IgD-negative memory B cell (primary cell): ENCODE measurements around the gene NRP1. TPM values are rescaled to one million over a fixed set of nuclear protein-coding genes. Genes with fewer than 3 reads are reported as not detected.

Source experiments
- H3K27ac Mint-ChIP-seq, 3 donors: one replicate each; pipeline ENCODE4 v1.8.0; 2020 to 2022; ENCODE audit warnings: mild to moderate bottlenecking in 3 of 3, mixed read lengths in 3 of 3, moderate library complexity in 1 of 3
- H3K27me3 Mint-ChIP-seq: one replicate; pipeline ENCODE4 v1.8.0; 2021; ENCODE audit warnings: mixed read lengths
- H3K36me3 Mint-ChIP-seq: one replicate; pipeline ENCODE4 v1.8.0; 2020; ENCODE audit warnings: mild to moderate bottlenecking, mixed read lengths
- H3K4me1 Mint-ChIP-seq, 3 donors: one replicate each; pipeline ENCODE4 v1.8.0; 2020 to 2022; ENCODE audit warnings: mixed read lengths in 3 of 3, mild to moderate bottlenecking in 1 of 3
- H3K4me3 Mint-ChIP-seq, 4 donors: one replicate each; pipeline ENCODE4 v1.8.0; 2020 to 2022; ENCODE audit warnings: mild to moderate bottlenecking in 4 of 4, mixed read lengths in 4 of 4, moderate library complexity in 3 of 4
- H3K9me3 Mint-ChIP-seq, 3 donors: one replicate each; pipeline ENCODE4 v1.8.0; 2020 to 2021; ENCODE audit warnings: mixed read lengths in 3 of 3, mild to moderate bottlenecking in 1 of 3
- polyA plus RNA-seq: library from polyadenylated mRNA; unstranded; fragments of 300-500 nt; fragmentation: Illumina TruSeq; gene quantifications from one replicate; pipeline ENCODE4 v1.2.3, GENCODE V29; 2021

NRP1 gene
- polyA plus RNA-seq, 1 donor from 2014 or later, result not detected

- no peaks in the 10 kb centered on the region for H3K4me1 Mint-ChIP-seq
- no peaks in the 10 kb centered on the region for H3K9me3 Mint-ChIP-seq
- H3K36me3 Mint-ChIP-seq, result no peaks in the 10 kb centered on the region
- peaks cover 1% of the 10 kb centered on the region for H3K27me3 Mint-ChIP-seq
- H3K4me3 Mint-ChIP-seq, result no peak overlapping the region
- no peak overlapping the region for H3K27ac Mint-ChIP-seq
Measured at GRCh38 chr10:33278198-33278597, 56.3 kb downstream of the NRP1 start.

- no peak overlapping the region for H3K27ac Mint-ChIP-seq
- no peaks in the 10 kb centered on the region for H3K36me3 Mint-ChIP-seq
- H3K4me1 Mint-ChIP-seq, result no peaks in the 10 kb centered on the region
- no peaks in the 10 kb centered on the region for H3K9me3 Mint-ChIP-seq
- H3K27me3 Mint-ChIP-seq, result peaks cover 4% of the 10 kb centered on the region
- H3K4me3 Mint-ChIP-seq, result no peak overlapping the region
Measured at GRCh38 chr10:33277135-33277536, 57.3 kb downstream of the NRP1 start.

DNA sequence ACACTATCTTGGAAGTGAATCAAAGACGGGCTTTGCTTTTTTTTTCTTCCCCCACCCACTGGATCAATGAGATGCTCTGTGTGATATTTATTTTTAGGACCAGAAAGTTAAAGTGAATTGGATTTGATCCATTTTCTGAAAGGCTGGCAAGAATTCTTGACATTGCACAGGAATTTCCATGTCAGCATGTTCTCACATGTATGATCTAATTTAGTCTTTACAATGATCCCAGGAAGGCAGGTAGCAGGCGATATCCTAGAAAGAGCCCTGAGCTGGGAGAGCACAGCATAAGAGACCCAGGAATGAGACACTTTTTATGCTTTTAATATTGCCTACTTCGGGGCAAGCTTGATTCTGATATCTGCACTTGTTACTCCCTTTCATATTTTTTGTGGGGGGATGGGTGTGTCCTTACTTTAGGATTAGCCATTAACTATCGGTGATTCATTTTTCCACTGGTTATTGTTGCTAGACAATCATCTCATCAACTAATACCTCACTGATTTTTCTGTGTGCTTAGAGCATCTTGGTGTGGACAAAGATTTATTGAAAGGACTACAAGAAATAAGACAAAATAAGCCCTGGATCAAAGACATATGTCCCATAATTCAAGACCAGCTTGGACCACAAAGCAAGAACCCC, 58.1 kb downstream of the NRP1 start:
- Mint-ChIP-seq H3K36me3 (no peaks in the 10 kb centered on the region), H3K4me3 (no peak overlapping the region), H3K27me3 (peaks cover 4% of the 10 kb centered on the region), H3K27ac (no peak overlapping the region), H3K9me3 (no peaks in the 10 kb centered on the region), H3K4me1 (no peaks in the 10 kb centered on the region)

DNA sequence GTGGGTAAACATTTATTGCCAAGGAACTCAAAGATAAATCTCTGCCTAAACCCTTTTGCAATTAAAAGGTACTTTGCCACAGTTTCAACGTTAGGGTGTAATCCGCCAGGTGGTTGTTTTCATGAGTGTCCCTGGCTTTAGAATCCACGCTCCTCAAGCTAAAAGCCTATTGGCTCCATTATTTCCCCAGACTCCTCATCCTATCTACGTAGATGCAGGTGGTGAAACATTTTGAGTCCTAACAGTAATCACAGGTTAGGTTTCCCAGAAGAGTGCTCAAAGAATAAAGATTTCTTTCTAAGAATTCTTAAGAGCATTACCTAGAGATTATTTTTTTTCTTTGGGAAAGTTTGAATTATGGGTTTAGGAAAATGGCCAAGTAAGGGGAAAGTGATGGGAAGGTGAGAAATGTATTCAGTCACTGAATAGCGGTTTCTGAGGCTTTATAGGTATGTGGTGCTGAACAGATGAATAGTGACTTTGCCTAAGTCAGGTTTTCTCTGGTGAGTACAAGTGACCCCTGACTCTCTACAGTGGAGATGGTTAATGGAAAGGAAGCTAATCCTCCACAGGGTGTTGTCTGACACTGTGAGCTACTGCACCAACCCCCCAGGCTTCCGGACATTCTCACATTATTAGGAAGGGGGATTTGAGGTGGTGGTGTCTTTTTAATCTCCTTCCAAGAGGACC, 60.2 kb downstream of the NRP1 start:
- Mint-ChIP-seq H3K4me1 (no peaks in the 10 kb centered on the region), H3K36me3 (no peaks in the 10 kb centered on the region), H3K9me3 (no peaks in the 10 kb centered on the region), H3K4me3 (no peak overlapping the region), H3K27me3 (peaks cover 6% of the 10 kb centered on the region), H3K27ac (no peak overlapping the region)

DNA sequence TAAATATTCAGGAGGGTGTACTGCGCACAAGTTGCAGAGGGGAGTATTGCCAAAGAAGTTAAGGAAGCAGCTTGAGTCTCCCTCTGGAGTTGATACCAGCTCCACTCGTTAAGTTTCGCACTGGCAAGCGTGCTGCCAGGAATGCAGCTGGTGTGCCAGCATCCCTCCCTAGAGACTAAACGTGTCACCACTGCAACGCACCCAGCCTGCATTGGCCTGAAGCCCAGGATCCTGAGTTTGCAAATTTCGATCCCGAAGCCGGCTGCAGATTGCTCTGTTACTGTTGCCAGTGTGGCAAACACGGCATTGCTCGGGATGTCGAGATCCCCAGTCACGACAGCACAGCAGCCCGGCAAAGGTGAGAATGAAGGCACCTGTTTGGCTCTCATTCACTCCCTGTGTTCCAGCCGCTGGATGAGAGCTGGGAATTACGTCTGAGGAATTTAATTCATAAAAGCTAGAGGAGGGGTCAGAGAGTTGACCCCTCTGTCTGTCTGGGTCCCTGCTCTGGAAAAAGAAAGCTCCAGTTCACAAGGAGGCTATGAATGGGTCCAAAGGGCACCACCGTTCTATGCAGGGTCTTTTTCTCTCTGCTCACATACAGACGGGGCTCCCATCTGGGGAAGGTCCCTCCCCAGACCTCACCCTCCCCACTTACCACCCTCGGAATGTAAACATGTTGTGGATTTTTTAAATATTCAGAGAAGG, 61.0 kb downstream of the NRP1 start:
- no peak overlapping the region for H3K4me3 Mint-ChIP-seq
- H3K4me1 Mint-ChIP-seq, result no peaks in the 10 kb centered on the region

DNA sequence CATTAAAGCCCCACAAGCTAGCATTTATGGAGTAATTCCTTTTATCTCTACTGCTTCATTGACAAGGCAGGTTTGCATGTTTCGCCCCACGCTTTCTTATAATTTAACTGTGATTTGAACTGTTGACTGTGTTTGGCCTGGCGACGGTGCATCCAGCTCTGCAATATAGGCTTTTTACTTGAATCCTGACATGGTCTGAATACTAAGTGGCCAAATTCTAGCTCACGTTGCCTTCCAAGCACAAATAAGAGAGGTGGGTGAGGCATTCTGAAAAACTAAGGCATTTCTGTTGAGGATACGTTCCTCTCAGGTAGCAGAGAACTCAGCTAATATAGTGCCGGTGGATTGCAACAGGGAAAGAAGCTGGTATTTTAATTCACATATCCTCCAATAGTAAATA, 61.8 kb downstream of the NRP1 start:
- Mint-ChIP-seq H3K36me3 (no peaks in the 10 kb centered on the region), H3K27me3 (peaks cover 9% of the 10 kb centered on the region), H3K4me3 (no peak overlapping the region), H3K9me3 (no peaks in the 10 kb centered on the region), H3K4me1 (no peaks in the 10 kb centered on the region), H3K27ac (no peak overlapping the region)

More for the DNA sequence above, 61.0 kb downstream of the NRP1 start:
- H3K36me3 Mint-ChIP-seq, result no peaks in the 10 kb centered on the region
- peaks cover 7% of the 10 kb centered on the region for H3K27me3 Mint-ChIP-seq
- no peak overlapping the region for H3K27ac Mint-ChIP-seq
- no peaks in the 10 kb centered on the region for H3K9me3 Mint-ChIP-seq

- H3K4me1 Mint-ChIP-seq, result no peaks in the 10 kb centered on the region
- peaks cover 0 to under 1% (median 0%) of the 10 kb centered on the region in 3 donors for H3K9me3 Mint-ChIP-seq
- no peaks in the 10 kb centered on the region for H3K36me3 Mint-ChIP-seq
- H3K27ac Mint-ChIP-seq, result no peak overlapping the region
- peaks cover 11% of the 10 kb centered on the region for H3K27me3 Mint-ChIP-seq
- H3K4me3 Mint-ChIP-seq, result no peak overlapping the region
Measured at GRCh38 chr10:33271969-33272583, 62.4 kb downstream of the NRP1 start.

- Mint-ChIP-seq H3K9me3 (peaks cover 0 to 2% (median 0%) of the 10 kb centered on the region in 3 donors), H3K27ac (no peak overlapping the region), H3K4me3 (no peak overlapping the region), H3K27me3 (peaks cover 13% of the 10 kb centered on the region), H3K4me1 (no peaks in the 10 kb centered on the region), H3K36me3 (no peaks in the 10 kb centered on the region)
Measured at GRCh38 chr10:33270971-33271370, 63.5 kb downstream of the NRP1 start.

DNA sequence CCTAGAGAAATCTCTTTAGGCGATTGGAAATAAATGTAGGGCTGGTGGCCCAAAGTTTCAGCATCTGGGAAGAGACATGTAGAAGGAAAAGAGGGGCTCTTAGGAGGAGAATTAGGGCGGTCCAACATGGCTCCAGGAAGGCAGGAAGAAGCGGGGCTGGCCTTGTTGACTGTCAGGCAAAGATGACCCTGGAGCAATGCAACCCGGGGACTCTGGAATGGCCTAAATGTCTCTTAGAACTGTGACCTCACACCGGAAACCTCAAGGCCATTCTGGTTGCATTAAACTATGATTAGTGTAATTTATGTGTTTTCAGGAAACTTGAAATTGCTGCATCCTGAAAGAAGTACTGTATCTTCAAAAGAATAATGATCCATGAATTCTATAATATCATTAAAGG, 66.8 kb downstream of the NRP1 start:
- Mint-ChIP-seq H3K27me3 (peaks cover 17% of the 10 kb centered on the region), H3K4me1 (peaks cover 0 to 2% (median 0%) of the 10 kb centered on the region in 3 donors), H3K27ac (no peak overlapping the region), H3K4me3 (no peak overlapping the region), H3K9me3 (peaks cover 0 to 2% (median under 1%) of the 10 kb centered on the region in 3 donors), H3K36me3 (no peaks in the 10 kb centered on the region)

GRCh38 chr10:33265621-33266020, 68.8 kb downstream of the NRP1 start:
- Mint-ChIP-seq H3K27ac (no peak overlapping the region), H3K9me3 (peaks cover 0 to 3% (median 2%) of the 10 kb centered on the region in 3 donors), H3K27me3 (peaks cover 17% of the 10 kb centered on the region), H3K36me3 (no peaks in the 10 kb centered on the region), H3K4me3 (no peak overlapping the region), H3K4me1 (peaks cover 0 to 2% (median 0%) of the 10 kb centered on the region in 3 donors)

- H3K27ac Mint-ChIP-seq, result no peak overlapping the region
- no peak overlapping the region for H3K4me3 Mint-ChIP-seq
- peaks cover 16% of the 10 kb centered on the region for H3K27me3 Mint-ChIP-seq
- peaks cover 2% of the 10 kb centered on the region for H3K36me3 Mint-ChIP-seq
- peaks cover 0 to 2% (median 0%) of the 10 kb centered on the region in 3 donors for H3K4me1 Mint-ChIP-seq
- H3K9me3 Mint-ChIP-seq, result peaks cover 0 to 5% (median 3%) of the 10 kb centered on the region in 3 donors
Measured at GRCh38 chr10:33263453-33263852, 71.0 kb downstream of the NRP1 start.

GRCh38 chr10:33262871-33263270, 71.6 kb downstream of the NRP1 start:
- Mint-ChIP-seq H3K36me3 (peaks cover 2% of the 10 kb centered on the region), H3K9me3 (peaks cover 0 to 5% (median 3%) of the 10 kb centered on the region in 3 donors), H3K27ac (no peak overlapping the region), H3K27me3 (peaks cover 13% of the 10 kb centered on the region), H3K4me1 (peaks cover 0 to 2% (median 0%) of the 10 kb centered on the region in 3 donors), H3K4me3 (no peak overlapping the region)

- Mint-ChIP-seq H3K4me1 (peaks cover 0 to 2% (median 0%) of the 10 kb centered on the region in 3 donors), H3K27me3 (peaks cover 10% of the 10 kb centered on the region), H3K36me3 (peaks cover 2% of the 10 kb centered on the region), H3K4me3 (no peak overlapping the region), H3K9me3 (peaks cover 0 to 5% (median 1%) of the 10 kb centered on the region in 3 donors), H3K27ac (no peak overlapping the region)
Measured at GRCh38 chr10:33260403-33261149, 73.9 kb downstream of the NRP1 start.

- no peak overlapping the region for H3K4me3 Mint-ChIP-seq
- H3K27me3 Mint-ChIP-seq, result peaks cover 10% of the 10 kb centered on the region
- no peak overlapping the region for H3K27ac Mint-ChIP-seq
- peaks cover 0 to 2% (median 0%) of the 10 kb centered on the region in 3 donors for H3K4me1 Mint-ChIP-seq
- H3K9me3 Mint-ChIP-seq, result peaks cover 0 to 5% (median 1%) of the 10 kb centered on the region in 3 donors
- H3K36me3 Mint-ChIP-seq, result peaks cover 2% of the 10 kb centered on the region
Measured at GRCh38 chr10:33258967-33259366, 75.5 kb downstream of the NRP1 start.
